ENCODE results near the gene SLC1A4.
"Not testable (repeated sequence)": the region's sequence is repeated elsewhere in the genome, so short reads cannot be mapped to it uniquely, and the experiment has no call there.

SLC1A4 gene

DNA sequence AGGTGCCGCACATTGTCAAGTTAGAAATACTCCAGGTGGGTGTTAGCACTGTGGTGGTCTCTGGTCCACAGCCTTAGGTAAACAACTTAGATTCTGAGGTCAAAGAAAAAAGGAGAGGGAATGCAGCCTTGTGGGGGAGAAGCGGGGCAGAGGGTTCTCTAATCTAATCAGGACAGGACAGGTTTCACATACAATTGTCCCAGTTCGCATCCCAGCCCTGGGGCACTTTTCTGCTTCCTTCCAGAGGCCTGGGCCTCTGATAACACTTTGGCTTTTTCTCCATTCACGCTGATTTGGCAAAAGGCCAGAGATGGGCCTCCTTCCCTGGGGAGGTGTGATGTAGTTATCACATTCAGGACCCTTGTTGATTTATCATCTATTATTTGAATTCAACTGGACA is 32.5 kb downstream of the SLC1A4 start:
- Mint-ChIP-seq H3K9me3 (ENCODE audit: low read depth) (no peaks in the 10 kb centered on the region), H3K27me3 (no peaks in the 10 kb centered on the region), H3K36me3 (peaks cover 14% of the 10 kb centered on the region), H3K4me1 (ENCODE audit: low read depth) (no peaks in the 10 kb centered on the region), H3K4me3 (no peak overlapping the region), H3K27ac (no peak overlapping the region)

GRCh38 chr2:65022189-65022588 is 33.0 kb downstream of the SLC1A4 start:
- Mint-ChIP-seq H3K9me3 (ENCODE audit: low read depth) (no peaks in the 10 kb centered on the region), H3K27me3 (no peaks in the 10 kb centered on the region), H3K36me3 (peaks cover 14% of the 10 kb centered on the region), H3K4me3 (no peak overlapping the region), H3K4me1 (ENCODE audit: low read depth) (no peaks in the 10 kb centered on the region), H3K27ac (no peak overlapping the region)

DNA sequence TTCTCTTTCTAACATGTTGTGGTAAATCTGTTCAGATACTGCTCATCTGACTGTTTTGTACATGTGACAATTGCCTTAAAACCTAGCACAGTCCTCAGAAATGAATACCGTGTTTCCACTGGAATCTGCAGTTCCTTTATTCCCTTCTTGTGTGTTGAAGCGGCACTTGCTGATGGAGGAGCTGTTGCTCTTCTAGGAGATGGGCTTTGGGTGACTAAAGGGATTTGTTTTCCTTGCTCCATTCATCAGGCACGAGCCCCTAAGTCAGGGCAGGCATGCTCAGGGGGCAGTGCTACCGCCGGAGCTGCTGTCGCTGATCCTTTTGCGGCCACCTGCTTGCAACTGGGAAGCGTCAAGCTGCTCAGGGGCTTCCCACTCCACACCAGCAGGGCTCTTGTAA is 34.5 kb downstream of the SLC1A4 start:
- H3K27ac Mint-ChIP-seq, result no peak overlapping the region

GRCh38 chr2:65024149-65024829 is 35.1 kb downstream of the SLC1A4 start:
- no peaks in the 10 kb centered on the region for H3K4me1 Mint-ChIP-seq (ENCODE audit: low read depth)

More for the DNA sequence above, 34.5 kb downstream of the SLC1A4 start:
- no peak overlapping the region for H3K4me3 Mint-ChIP-seq
- no peaks in the 10 kb centered on the region for H3K9me3 Mint-ChIP-seq (ENCODE audit: low read depth)
- peaks cover 15% of the 10 kb centered on the region for H3K36me3 Mint-ChIP-seq
- no peaks in the 10 kb centered on the region for H3K4me1 Mint-ChIP-seq (ENCODE audit: low read depth)
- H3K27me3 Mint-ChIP-seq, result no peaks in the 10 kb centered on the region

GRCh38 chr2:65025453-65026123 is 36.4 kb downstream of the SLC1A4 start:
- Mint-ChIP-seq H3K27me3 (no peaks in the 10 kb centered on the region), H3K27ac (no peak overlapping the region), H3K4me1 (ENCODE audit: low read depth) (peaks cover 2% of the 10 kb centered on the region), H3K4me3 (no peak overlapping the region), H3K36me3 (peaks cover 12% of the 10 kb centered on the region), H3K9me3 (ENCODE audit: low read depth) (no peaks in the 10 kb centered on the region)

More at GRCh38 chr2:65024149-65024829, 35.1 kb downstream of the SLC1A4 start:
- no peaks in the 10 kb centered on the region for H3K27me3 Mint-ChIP-seq
- H3K4me3 Mint-ChIP-seq, result no peak overlapping the region
- H3K36me3 Mint-ChIP-seq, result peaks cover 12% of the 10 kb centered on the region
- H3K9me3 Mint-ChIP-seq (ENCODE audit: low read depth), result no peaks in the 10 kb centered on the region
- no peak overlapping the region for H3K27ac Mint-ChIP-seq

GRCh38 chr2:65026154-65026553 is 37.0 kb downstream of the SLC1A4 start:
- H3K9me3 Mint-ChIP-seq (ENCODE audit: low read depth), result no peaks in the 10 kb centered on the region
- H3K27ac Mint-ChIP-seq, result no peak overlapping the region
- peaks cover 8% of the 10 kb centered on the region for H3K4me1 Mint-ChIP-seq (ENCODE audit: low read depth)
- no peaks in the 10 kb centered on the region for H3K27me3 Mint-ChIP-seq
- H3K36me3 Mint-ChIP-seq, result peaks cover 12% of the 10 kb centered on the region
- H3K4me3 Mint-ChIP-seq, result no peak overlapping the region

- Mint-ChIP-seq H3K9me3 (ENCODE audit: low read depth) (no peaks in the 10 kb centered on the region), H3K4me3 (no peak overlapping the region)
Measured at GRCh38 chr2:65026704-65027464, 37.7 kb downstream of the SLC1A4 start.

GRCh38 chr2:65027616-65028244 is 38.5 kb downstream of the SLC1A4 start:
- Mint-ChIP-seq H3K27ac (no peak overlapping the region), H3K36me3 (peaks cover 10% of the 10 kb centered on the region), H3K9me3 (ENCODE audit: low read depth) (no peaks in the 10 kb centered on the region), H3K27me3 (no peaks in the 10 kb centered on the region), H3K4me1 (ENCODE audit: low read depth) (peaks cover 23% of the 10 kb centered on the region), H3K4me3 (no peak overlapping the region)

More at GRCh38 chr2:65026704-65027464, 37.7 kb downstream of the SLC1A4 start:
- Mint-ChIP-seq H3K4me1 (ENCODE audit: low read depth) (peaks cover 15% of the 10 kb centered on the region), H3K27me3 (no peaks in the 10 kb centered on the region), H3K27ac (no peak overlapping the region), H3K36me3 (peaks cover 12% of the 10 kb centered on the region)

- peaks cover 3% of the 10 kb centered on the region for H3K36me3 Mint-ChIP-seq
- peak overlapping the region; percentile 25 for H3K27ac Mint-ChIP-seq
- H3K4me1 Mint-ChIP-seq (ENCODE audit: low read depth), result peaks cover 23% of the 10 kb centered on the region
- H3K4me3 Mint-ChIP-seq, result peak overlapping the region; percentile 28
- no peaks in the 10 kb centered on the region for H3K9me3 Mint-ChIP-seq (ENCODE audit: low read depth)
- H3K27me3 Mint-ChIP-seq, result no peaks in the 10 kb centered on the region
Measured at GRCh38 chr2:65030476-65031332, 41.5 kb downstream of the SLC1A4 start.

DNA sequence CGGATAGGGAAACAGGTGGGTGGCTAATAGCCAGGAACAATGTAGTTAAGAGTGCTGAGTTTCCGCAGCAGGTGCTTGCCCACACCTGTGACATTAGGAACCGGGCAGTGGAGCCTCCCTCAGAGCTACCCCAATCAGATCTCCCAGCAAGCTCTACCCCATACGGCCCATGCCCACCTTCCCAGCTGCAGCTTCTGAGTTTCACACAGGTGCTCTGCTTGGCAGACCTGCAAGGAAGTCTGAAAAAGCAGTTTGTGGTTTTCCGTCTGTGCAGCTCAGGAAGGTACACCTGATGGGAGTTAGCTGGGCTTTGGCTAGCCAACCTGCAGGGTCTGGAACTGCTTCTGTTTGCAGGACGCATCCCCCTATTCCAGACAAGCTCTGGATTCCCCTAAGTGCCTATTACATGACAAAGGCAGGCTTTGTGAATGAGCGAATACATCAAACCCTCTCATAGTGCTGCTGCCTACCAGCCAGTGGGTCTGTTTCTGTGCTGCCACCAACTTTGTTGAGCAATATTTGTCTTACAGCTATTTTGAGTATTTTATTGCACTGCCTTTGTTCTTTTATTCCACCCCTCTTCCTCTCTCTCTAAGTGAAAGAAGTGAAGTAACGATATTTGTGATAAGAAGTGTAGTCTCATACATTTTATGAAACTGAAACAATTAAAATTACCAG is 42.3 kb downstream of the SLC1A4 start:
- Mint-ChIP-seq H3K27me3 (no peaks in the 10 kb centered on the region), H3K4me1 (ENCODE audit: low read depth) (peaks cover 23% of the 10 kb centered on the region), H3K36me3 (peaks cover 3% of the 10 kb centered on the region), H3K9me3 (ENCODE audit: low read depth) (no peaks in the 10 kb centered on the region), H3K4me3 (peak overlapping the region; percentile 59), H3K27ac (peak overlapping the region; percentile 80)

GRCh38 chr2:65032019-65032975 is 43.1 kb downstream of the SLC1A4 start:
- Mint-ChIP-seq H3K27ac (peak overlapping the region; percentile 80), H3K36me3 (peaks cover 3% of the 10 kb centered on the region), H3K27me3 (no peaks in the 10 kb centered on the region), H3K4me1 (ENCODE audit: low read depth) (peaks cover 23% of the 10 kb centered on the region), H3K9me3 (ENCODE audit: low read depth) (no peaks in the 10 kb centered on the region), H3K4me3 (peak overlapping the region; percentile 59)

DNA sequence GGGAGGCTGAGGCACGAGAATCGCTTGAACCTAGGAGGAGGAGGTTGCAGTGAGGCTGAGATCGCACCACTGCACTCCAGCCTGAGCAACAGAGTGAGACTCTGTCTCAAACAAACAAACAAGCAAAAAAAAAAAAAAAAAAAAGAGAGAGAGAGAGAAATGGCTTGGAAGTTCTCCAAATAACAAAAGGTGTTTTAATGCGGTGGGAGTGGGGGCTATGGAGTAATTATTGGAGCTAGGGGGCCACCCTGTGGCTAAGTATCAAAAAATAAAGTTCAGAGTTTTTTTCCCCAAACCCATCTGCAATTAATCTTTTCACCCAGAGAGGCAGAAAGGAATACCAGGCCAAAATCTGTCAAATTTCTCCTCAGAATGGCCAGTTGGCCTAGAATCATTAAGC is 44.0 kb downstream of the SLC1A4 start:
- H3K27ac Mint-ChIP-seq, result no peak overlapping the region
- no peak overlapping the region for H3K4me3 Mint-ChIP-seq
- H3K36me3 Mint-ChIP-seq, result peaks cover 3% of the 10 kb centered on the region
- peaks cover 23% of the 10 kb centered on the region for H3K4me1 Mint-ChIP-seq (ENCODE audit: low read depth)
- H3K9me3 Mint-ChIP-seq (ENCODE audit: low read depth), result no peaks in the 10 kb centered on the region
- no peaks in the 10 kb centered on the region for H3K27me3 Mint-ChIP-seq

- not testable (repeated sequence) for H3K27ac Mint-ChIP-seq; H3K4me3 Mint-ChIP-seq; H3K36me3 Mint-ChIP-seq; H3K9me3 Mint-ChIP-seq (ENCODE audit: low read depth); H3K27me3 Mint-ChIP-seq
- H3K4me1 Mint-ChIP-seq (ENCODE audit: low read depth), result peaks cover 23% of the 10 kb centered on the region
Measured at GRCh38 chr2:65033667-65034066, 44.5 kb downstream of the SLC1A4 start.

Data from activated naive CD8-positive, alpha-beta T cell (primary cell).